SK-N-SH treated with all-trans-retinoic acid at 6 μM for 48 hours (cell line): ENCODE measurements around the gene CDKN2AIPNL.

Experiments used
- ATAC-seq: fragments of 200-7000 bp; cut with Tn5 transposase; 3 replicates; pipeline ENCODE4 v1.9.1; 2020; ENCODE audit warnings: mild to moderate bottlenecking, moderate library complexity
- ARNTL ChIP-seq: fragments of 450-650 bp; formaldehyde crosslinking; IDR thresholded peaks from 2 replicates; pipeline ENCODE4 v1.5.0; 2020; ENCODE audit warnings: low read depth, mild to moderate bottlenecking, moderate library complexity, borderline replicate concordance
- BACH2 ChIP-seq: fragments of 250-450 bp; sonication (Bioruptor Pico); IDR thresholded peaks from 2 replicates; pipeline ENCODE4 v1.9.0; 2021; ENCODE audit warnings: mild to moderate bottlenecking, borderline replicate concordance
- CSDC2 ChIP-seq: fragments of 250-450 bp; sonication (Bioruptor Pico); IDR thresholded peaks from 2 replicates; pipeline ENCODE4 v1.5.0; 2020; ENCODE audit warnings: mild to moderate bottlenecking, moderate library complexity
- CSRNP3 ChIP-seq: fragments of 250-450 bp; sonication (Bioruptor Pico); IDR thresholded peaks from 2 replicates; pipeline ENCODE4 v1.5.1; 2021; ENCODE audit warnings: mild to moderate bottlenecking, moderate library complexity
- ESRRG ChIP-seq: fragments of 250-450 bp; sonication (Bioruptor Pico); IDR thresholded peaks from 2 replicates; pipeline ENCODE4 v1.6.1; 2021; ENCODE audit warnings: mild to moderate bottlenecking
- GLIS3 ChIP-seq: fragments of 250-450 bp; sonication (Bioruptor Pico); IDR thresholded peaks from 2 replicates; pipeline ENCODE4 v1.5.0; 2020; ENCODE audit warnings: mild to moderate bottlenecking, moderate library complexity
- ISL1 ChIP-seq: fragments of 250-450 bp; sonication (Bioruptor Pico); IDR thresholded peaks from 2 replicates; pipeline ENCODE4 v2.1.2; 2022; ENCODE audit warnings: mild to moderate bottlenecking, moderate library complexity
- POU6F1 ChIP-seq: fragments of 250-450 bp; sonication (Bioruptor Pico); IDR thresholded peaks from 2 replicates; pipeline ENCODE4 v1.8.0; 2021; ENCODE audit warnings: low read depth, mild to moderate bottlenecking, moderate library complexity, borderline replicate concordance
- PPARA ChIP-seq: fragments of 250-450 bp; sonication (Bioruptor Pico); IDR thresholded peaks from 2 replicates; pipeline ENCODE4 v1.5.0; 2020; ENCODE audit warnings: mild to moderate bottlenecking, borderline replicate concordance
- RARB ChIP-seq: fragments of 250-450 bp; sonication (Bioruptor Pico); IDR thresholded peaks from 2 replicates; pipeline ENCODE4 v1.8.0; 2021; ENCODE audit warnings: mild to moderate bottlenecking, moderate library complexity
- SNAI2 ChIP-seq: fragments of 250-450 bp; sonication (Bioruptor Pico); IDR thresholded peaks from 2 replicates; pipeline ENCODE4 v1.5.0; 2020; ENCODE audit warnings: mild to moderate bottlenecking, moderate library complexity
- TCF4 ChIP-seq: fragments of 250-450 bp; sonication (Bioruptor Pico); IDR thresholded peaks from 2 replicates; pipeline ENCODE4 v1.8.0; 2021; ENCODE audit warnings: mild to moderate bottlenecking, moderate library complexity, borderline replicate concordance
- TOX ChIP-seq: fragments of 250-450 bp; sonication (Bioruptor Pico); IDR thresholded peaks from 2 replicates; pipeline ENCODE4 v1.8.0; 2021; ENCODE audit warnings: mild to moderate bottlenecking, moderate library complexity, borderline replicate concordance
- ZFP3 ChIP-seq: fragments of 250-450 bp; sonication (Bioruptor Pico); IDR thresholded peaks from 2 replicates; pipeline ENCODE4 v1.5.0; 2020; ENCODE audit warnings: mild to moderate bottlenecking, moderate library complexity
- ZFP30 ChIP-seq: fragments of 450-650 bp; formaldehyde crosslinking; IDR thresholded peaks from 2 replicates; pipeline ENCODE4 v1.5.0; 2022; ENCODE audit warnings: mild to moderate bottlenecking, moderate library complexity
- ZNF565 ChIP-seq: fragments of 450-650 bp; formaldehyde crosslinking; conservative IDR thresholded peaks from 2 replicates; pipeline ENCODE4 v1.5.0; 2020; ENCODE audit warnings: low read depth, mild to moderate bottlenecking, moderate library complexity
- ZNF8 ChIP-seq: fragments of 450-650 bp; formaldehyde crosslinking; IDR thresholded peaks from 2 replicates; pipeline ENCODE4 v1.5.0; 2020; ENCODE audit warnings: mild to moderate bottlenecking, moderate library complexity
- TF ChIP-seq, protein P1 (sequence below): fragments of 250-450 bp; sonication (Bioruptor Pico); IDR thresholded peaks from 2 replicates; pipeline ENCODE4 v1.5.0; 2020; ENCODE audit warnings: mild to moderate bottlenecking, moderate library complexity
- TF ChIP-seq, protein P2 (sequence below): fragments of 250-450 bp; sonication (Bioruptor Pico); IDR thresholded peaks from 2 replicates; pipeline ENCODE4 v1.5.1; 2020; ENCODE audit warnings: low read depth, mild to moderate bottlenecking, moderate library complexity
- TF ChIP-seq, protein P3 (sequence below): fragments of 250-450 bp; sonication (Bioruptor Pico); IDR thresholded peaks from 2 replicates; pipeline ENCODE4 v1.8.0; 2020; ENCODE audit warnings: mild to moderate bottlenecking, moderate library complexity, borderline replicate concordance

Gene CDKN2AIPNL

DNA sequence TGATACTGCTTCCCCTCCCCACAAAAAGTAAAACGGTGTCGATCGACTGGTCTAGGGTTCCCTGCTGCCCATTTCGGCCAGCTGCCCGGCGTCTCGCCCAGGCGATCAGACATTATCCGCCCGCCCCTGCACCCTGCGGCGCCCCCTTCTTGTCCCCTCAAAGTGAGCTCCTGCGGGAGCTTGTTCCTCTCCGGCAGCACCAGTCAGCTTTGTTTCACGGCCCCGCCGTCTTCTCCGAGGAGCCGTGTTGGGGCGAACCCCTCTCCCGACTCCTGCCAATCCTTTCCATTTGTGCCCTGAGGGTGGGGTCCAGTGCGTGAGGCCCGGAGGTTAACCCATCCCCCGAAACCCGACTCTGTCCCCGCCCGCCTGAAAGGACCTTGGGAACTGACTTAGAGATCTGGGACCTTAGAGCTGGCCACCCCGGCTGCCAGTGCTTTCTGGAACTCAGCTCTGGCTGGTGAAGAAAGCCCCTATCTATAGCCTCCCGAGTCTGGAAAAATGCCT, 39.8 kb downstream of the CDKN2AIPNL start:
- TF ChIP-seq SNAI2 (CRISPR knock-in tag), result no peak
- no peak for TF ChIP-seq RARB (CRISPR knock-in tag)
- no peak for TF ChIP-seq ESRRG (CRISPR knock-in tag)
- TF ChIP-seq POU6F1 (CRISPR knock-in tag), result no peak
- ATAC-seq, result peak; percentile 53

DNA sequence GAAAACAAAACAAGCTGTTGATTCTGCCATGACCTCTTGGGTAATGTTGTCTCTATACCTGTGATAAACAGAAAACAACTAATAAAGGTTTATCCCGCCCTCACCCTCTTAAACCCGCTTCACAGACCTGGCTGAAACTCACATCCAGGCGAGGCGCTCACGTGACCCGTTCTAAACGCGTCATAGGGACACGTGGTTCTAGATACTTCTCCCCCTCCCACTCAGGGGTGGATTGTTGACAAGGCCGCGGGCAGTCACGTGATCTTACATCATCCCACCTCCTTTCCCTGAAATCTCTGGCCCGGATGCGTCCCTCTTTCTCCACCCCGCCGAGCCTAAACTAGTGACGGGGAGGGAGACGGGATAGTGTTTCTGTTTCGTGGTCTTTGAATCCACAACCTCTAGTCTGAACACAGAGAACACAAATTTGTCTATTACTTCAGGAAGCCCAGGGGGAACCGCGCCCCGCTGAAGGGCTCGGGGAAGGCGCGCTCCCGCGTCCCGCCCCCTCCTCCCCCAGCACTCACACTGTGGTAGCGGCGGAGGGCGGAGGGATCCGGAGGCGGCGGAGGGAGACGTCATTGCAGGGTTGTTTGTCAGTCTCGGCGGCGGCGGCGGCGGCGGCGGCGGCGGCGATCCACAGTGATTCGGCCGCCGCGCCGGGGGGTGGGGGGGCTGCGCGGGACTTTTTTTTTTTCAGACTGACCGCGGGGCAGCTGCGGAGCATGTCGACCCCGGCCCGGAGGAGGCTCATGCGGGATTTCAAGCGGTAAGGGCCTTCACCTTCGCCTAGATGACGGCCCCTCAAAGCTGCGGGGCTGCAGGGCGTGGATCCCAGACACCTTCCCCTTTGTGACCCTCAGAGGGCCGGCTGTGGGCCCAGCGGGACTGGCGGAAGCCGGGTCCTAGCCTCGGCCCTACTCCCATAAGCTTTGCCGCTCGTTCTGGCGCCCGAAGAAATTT, 40.5 kb downstream of the CDKN2AIPNL start, which contains the start of gene UBE2B:
TSS of gene UBE2B (plus strand) at position 699 of the 963 bp plus-strand sequence. CDS start at position 726, 27 bp downstream.
- TF ChIP-seq GLIS3 (CRISPR knock-in tag), result no peak
- TF ChIP-seq, protein P1, sequence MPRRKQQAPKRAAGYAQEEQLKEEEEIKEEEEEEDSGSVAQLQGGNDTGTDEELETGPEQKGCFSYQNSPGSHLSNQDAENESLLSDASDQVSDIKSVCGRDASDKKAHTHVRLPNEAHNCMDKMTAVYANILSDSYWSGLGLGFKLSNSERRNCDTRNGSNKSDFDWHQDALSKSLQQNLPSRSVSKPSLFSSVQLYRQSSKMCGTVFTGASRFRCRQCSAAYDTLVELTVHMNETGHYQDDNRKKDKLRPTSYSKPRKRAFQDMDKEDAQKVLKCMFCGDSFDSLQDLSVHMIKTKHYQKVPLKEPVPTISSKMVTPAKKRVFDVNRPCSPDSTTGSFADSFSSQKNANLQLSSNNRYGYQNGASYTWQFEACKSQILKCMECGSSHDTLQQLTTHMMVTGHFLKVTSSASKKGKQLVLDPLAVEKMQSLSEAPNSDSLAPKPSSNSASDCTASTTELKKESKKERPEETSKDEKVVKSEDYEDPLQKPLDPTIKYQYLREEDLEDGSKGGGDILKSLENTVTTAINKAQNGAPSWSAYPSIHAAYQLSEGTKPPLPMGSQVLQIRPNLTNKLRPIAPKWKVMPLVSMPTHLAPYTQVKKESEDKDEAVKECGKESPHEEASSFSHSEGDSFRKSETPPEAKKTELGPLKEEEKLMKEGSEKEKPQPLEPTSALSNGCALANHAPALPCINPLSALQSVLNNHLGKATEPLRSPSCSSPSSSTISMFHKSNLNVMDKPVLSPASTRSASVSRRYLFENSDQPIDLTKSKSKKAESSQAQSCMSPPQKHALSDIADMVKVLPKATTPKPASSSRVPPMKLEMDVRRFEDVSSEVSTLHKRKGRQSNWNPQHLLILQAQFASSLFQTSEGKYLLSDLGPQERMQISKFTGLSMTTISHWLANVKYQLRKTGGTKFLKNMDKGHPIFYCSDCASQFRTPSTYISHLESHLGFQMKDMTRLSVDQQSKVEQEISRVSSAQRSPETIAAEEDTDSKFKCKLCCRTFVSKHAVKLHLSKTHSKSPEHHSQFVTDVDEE, result no peak
- TF ChIP-seq ZNF8, result no peak
- TF ChIP-seq, protein P2, sequence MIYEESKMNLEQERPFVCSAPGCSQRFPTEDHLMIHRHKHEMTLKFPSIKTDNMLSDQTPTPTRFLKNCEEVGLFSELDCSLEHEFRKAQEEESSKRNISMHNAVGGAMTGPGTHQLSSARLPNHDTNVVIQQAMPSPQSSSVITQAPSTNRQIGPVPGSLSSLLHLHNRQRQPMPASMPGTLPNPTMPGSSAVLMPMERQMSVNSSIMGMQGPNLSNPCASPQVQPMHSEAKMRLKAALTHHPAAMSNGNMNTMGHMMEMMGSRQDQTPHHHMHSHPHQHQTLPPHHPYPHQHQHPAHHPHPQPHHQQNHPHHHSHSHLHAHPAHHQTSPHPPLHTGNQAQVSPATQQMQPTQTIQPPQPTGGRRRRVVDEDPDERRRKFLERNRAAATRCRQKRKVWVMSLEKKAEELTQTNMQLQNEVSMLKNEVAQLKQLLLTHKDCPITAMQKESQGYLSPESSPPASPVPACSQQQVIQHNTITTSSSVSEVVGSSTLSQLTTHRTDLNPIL, result no peak
- no peak for TF ChIP-seq POU6F1 (CRISPR knock-in tag)
- TF ChIP-seq RARB (CRISPR knock-in tag), result no peak
- no peak for TF ChIP-seq ZFP30 (CRISPR knock-in tag)
- no peak for TF ChIP-seq CSRNP3
- no peak for TF ChIP-seq TOX (CRISPR knock-in tag)
- TF ChIP-seq ZFP3, result peak; percentile 72; the same call in 1 of the 2 replicates
- TF ChIP-seq ZNF565 (CRISPR knock-in tag), result no peak
- TF ChIP-seq ISL1 (CRISPR knock-in tag), result peak; percentile 35
- no peak for TF ChIP-seq PPARA (CRISPR knock-in tag)
- 0 out of 2 replicates have a peak, but pooled peaks have one; percentile 65 for TF ChIP-seq SNAI2 (CRISPR knock-in tag)
- TF ChIP-seq CSDC2 (CRISPR knock-in tag), result 0 out of 2 replicates have a peak, but pooled peaks have one; percentile 42
- no peak for TF ChIP-seq ARNTL

GRCh38 chr5:134370311-134370870, 41.3 kb downstream of the CDKN2AIPNL start:
- peak; percentile 5 for ATAC-seq
- TF ChIP-seq, protein P3, sequence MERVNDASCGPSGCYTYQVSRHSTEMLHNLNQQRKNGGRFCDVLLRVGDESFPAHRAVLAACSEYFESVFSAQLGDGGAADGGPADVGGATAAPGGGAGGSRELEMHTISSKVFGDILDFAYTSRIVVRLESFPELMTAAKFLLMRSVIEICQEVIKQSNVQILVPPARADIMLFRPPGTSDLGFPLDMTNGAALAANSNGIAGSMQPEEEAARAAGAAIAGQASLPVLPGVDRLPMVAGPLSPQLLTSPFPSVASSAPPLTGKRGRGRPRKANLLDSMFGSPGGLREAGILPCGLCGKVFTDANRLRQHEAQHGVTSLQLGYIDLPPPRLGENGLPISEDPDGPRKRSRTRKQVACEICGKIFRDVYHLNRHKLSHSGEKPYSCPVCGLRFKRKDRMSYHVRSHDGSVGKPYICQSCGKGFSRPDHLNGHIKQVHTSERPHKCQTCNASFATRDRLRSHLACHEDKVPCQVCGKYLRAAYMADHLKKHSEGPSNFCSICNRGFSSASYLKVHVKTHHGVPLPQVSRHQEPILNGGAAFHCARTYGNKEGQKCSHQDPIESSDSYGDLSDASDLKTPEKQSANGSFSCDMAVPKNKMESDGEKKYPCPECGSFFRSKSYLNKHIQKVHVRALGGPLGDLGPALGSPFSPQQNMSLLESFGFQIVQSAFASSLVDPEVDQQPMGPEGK, result no peak
- TF ChIP-seq BACH2 (no peak), GLIS3 (CRISPR knock-in tag) (no peak), TCF4 (CRISPR knock-in tag) (no peak), ISL1 (CRISPR knock-in tag) (no peak), ARNTL (no peak), CSDC2 (CRISPR knock-in tag) (no peak), ZFP30 (CRISPR knock-in tag) (no peak)
- TF ChIP-seq, protein P1, result no peak

More for the DNA sequence above, 40.5 kb downstream of the CDKN2AIPNL start, which contains the start of gene UBE2B:
- peak; percentile 72 for ATAC-seq
